ENCODE measurements around the gene RNF20.
"Not testable (repeated sequence)": the region's sequence is repeated elsewhere in the genome, so short reads cannot be mapped to it uniquely, and the experiment has no call there.

RNF20 gene

GRCh38 chr9:101536351-101536750, 2.7 kb downstream of the RNF20 start:
- no peak for DNase-seq

GRCh38 chr9:101536938-101537337, 3.3 kb downstream of the RNF20 start:
- DNase-seq: no peak

- no peak for DNase-seq
Observed at GRCh38 chr9:101540069-101540468, 6.4 kb downstream of the RNF20 start.

GRCh38 chr9:101543098-101543735, 9.6 kb downstream of the RNF20 start:
- DNase-seq: no peak

- DNase-seq: not testable (repeated sequence)
Observed at GRCh38 chr9:101549472-101550098, 15.9 kb downstream of the RNF20 start.

- DNase-seq: no peak
Observed at GRCh38 chr9:101561740-101562139, 28.1 kb downstream of the RNF20 start.

GRCh38 chr9:101562966-101563365, 29.3 kb downstream of the RNF20 start:
- no peak for DNase-seq

GRCh38 chr9:101564252-101564651, 30.6 kb downstream of the RNF20 start:
- no peak for DNase-seq

- DNase-seq: no peak
Observed at GRCh38 chr9:101566904-101567724, 33.5 kb downstream of the RNF20 start.

- DNase-seq: no peak
Observed at GRCh38 chr9:101567725-101568350, 34.2 kb downstream of the RNF20 start.

GRCh38 chr9:101569741-101570501, 36.3 kb downstream of the RNF20 start:
- no peak for DNase-seq

GRCh38 chr9:101571114-101571513, 37.5 kb downstream of the RNF20 start:
- no peak for DNase-seq

- no peak for DNase-seq
Observed at GRCh38 chr9:101572316-101572715, 38.7 kb downstream of the RNF20 start.

GRCh38 chr9:101574731-101575333, 41.2 kb downstream of the RNF20 start:
- DNase-seq: no peak

- DNase-seq: no peak
Observed at GRCh38 chr9:101578378-101578777, 44.7 kb downstream of the RNF20 start.

GRCh38 chr9:101579711-101580545, 46.3 kb downstream of the RNF20 start:
- no peak for DNase-seq

- no peak for DNase-seq
Observed at GRCh38 chr9:101582553-101582952, 48.9 kb downstream of the RNF20 start.

GRCh38 chr9:101585740-101586139, 52.1 kb downstream of the RNF20 start:
- DNase-seq: no peak

- DNase-seq: no peak
Observed at GRCh38 chr9:101586651-101587050, 53.0 kb downstream of the RNF20 start.

GRCh38 chr9:101587332-101588043, 53.8 kb downstream of the RNF20 start:
- no peak for DNase-seq

- DNase-seq: not testable (repeated sequence)
Observed at GRCh38 chr9:101590074-101590473, 56.4 kb downstream of the RNF20 start.
